Urinary bladder (tissue), 4 donors: Measurements from ENCODE around the gene SGCE. TPM values are rescaled to one million over a fixed set of nuclear protein-coding genes. Genes with fewer than 3 reads are reported as not detected.
"Not testable (repeated sequence)": the region's sequence is repeated elsewhere in the genome, so short reads cannot be mapped to it uniquely, and the experiment has no call there.

Experiments
- DNase-seq: peaks from one replicate; pipeline ENCODE4 v3.0.0-alpha.2; 2015; ENCODE audit errors: extremely low spot score
- H3K27ac ChIP-seq: one replicate; pipeline ENCODE4 v1.5.1; 2013; ENCODE audit warnings: low read depth, mild to moderate bottlenecking, moderate library complexity
- H3K36me3 ChIP-seq: one replicate; pipeline ENCODE4 v1.6.1; 2013; ENCODE audit warnings: mild to moderate bottlenecking, moderate library complexity; ENCODE audit not compliant: insufficient read depth
- H3K4me1 ChIP-seq: one replicate; pipeline ENCODE4 v1.6.1; 2013; ENCODE audit warnings: mild to moderate bottlenecking, moderate library complexity; ENCODE audit not compliant: insufficient read depth
- H3K4me3 ChIP-seq: one replicate; pipeline ENCODE4 v1.5.1; 2013; ENCODE audit warnings: low read depth, low read length
- WGBS: extraction: QIAGEN DNeasy Blood & Tissue Kit; methylation state at CpG from one replicate; pipeline ENCODE4 v1.1.7; 2013; 5-methylcytosine and 5-hydroxymethylcytosine counted together
- polyA plus RNA-seq: library from polyadenylated mRNA; stranded (reverse); fragments of 200-250 nt; gene quantifications from one replicate; pipeline ENCODE4 v1.2.3, GENCODE V29; 2013
- total RNA-seq: library from RNA; depleted of rRNA; stranded (reverse); fragments of >200 nt; gene quantifications from one replicate; pipeline ENCODE4 v1.2.3, GENCODE V29; 2014
- donor health status: healthy with polysubstance abuse.
- donor health status: healthy.

SGCE gene, protein sequence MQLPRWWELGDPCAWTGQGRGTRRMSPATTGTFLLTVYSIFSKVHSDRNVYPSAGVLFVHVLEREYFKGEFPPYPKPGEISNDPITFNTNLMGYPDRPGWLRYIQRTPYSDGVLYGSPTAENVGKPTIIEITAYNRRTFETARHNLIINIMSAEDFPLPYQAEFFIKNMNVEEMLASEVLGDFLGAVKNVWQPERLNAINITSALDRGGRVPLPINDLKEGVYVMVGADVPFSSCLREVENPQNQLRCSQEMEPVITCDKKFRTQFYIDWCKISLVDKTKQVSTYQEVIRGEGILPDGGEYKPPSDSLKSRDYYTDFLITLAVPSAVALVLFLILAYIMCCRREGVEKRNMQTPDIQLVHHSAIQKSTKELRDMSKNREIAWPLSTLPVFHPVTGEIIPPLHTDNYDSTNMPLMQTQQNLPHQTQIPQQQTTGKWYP
- total RNA-seq, result 201 TPM
- polyA plus RNA-seq, result 85.3 TPM

GRCh38 chr7:94655848-94656657, at the start of gene SGCE:
Gene SGCE, minus strand, starts transcription at chr7:94656133. Its CDS starts 35 bp downstream, at chr7:94656098.
- H3K36me3 ChIP-seq, result no peaks in the 10 kb centered on the region
- peak within 1 kb of the TSS; percentile 75 for H3K27ac ChIP-seq
- WGBS, result 21% methylated on average over 62 of the region's 63 CpGs
- peak within 1 kb of the TSS; percentile 65 for H3K4me3 ChIP-seq
- DNase-seq, result no peak
- H3K4me1 ChIP-seq, result no peaks in the 10 kb centered on the region

- H3K27ac ChIP-seq, H3K4me1 ChIP-seq, H3K36me3 ChIP-seq, H3K4me3 ChIP-seq, DNase-seq: not testable (repeated sequence)
- WGBS, result 97% methylated on average over 39 of the region's 39 CpGs
These were observed 49.5 kb upstream of the SGCE start for GRCh38 chr7:94705155-94706021.

DNA sequence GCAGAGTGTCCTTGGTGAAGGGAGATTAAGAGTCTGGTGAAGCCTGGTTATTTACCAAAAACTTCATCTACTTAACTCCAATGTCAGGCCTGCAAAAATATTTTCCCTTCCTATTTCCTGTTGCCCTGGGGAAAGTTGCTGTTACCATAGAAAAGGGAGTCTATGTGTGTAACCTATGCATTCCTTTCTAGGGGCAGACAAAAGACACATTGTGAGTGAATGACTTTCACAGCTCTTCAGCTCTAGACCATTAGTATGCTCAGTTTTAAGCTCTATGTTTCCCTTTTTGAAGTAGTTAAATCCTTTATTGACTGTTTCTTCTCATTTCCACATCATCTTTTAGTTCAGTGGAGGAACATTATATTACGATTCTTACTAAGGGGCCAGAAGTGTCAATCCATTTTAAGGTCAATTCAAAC, 45.6 kb upstream of the SGCE start:
- no peaks in the 10 kb centered on the region for H3K4me1 ChIP-seq
- no peak overlapping the region for H3K27ac ChIP-seq
- 87% methylated on average over 1 of the region's 1 CpG for WGBS
- DNase-seq, result peak; percentile 45
- H3K36me3 ChIP-seq, result no peaks in the 10 kb centered on the region
- H3K4me3 ChIP-seq, result no peak overlapping the region

GRCh38 chr7:94700926-94701554, 45.1 kb upstream of the SGCE start:
- DNase-seq, result no peak
- no peaks in the 10 kb centered on the region for H3K36me3 ChIP-seq
- no peaks in the 10 kb centered on the region for H3K4me1 ChIP-seq
- H3K27ac ChIP-seq, result no peak overlapping the region
- H3K4me3 ChIP-seq, result no peak overlapping the region

DNA sequence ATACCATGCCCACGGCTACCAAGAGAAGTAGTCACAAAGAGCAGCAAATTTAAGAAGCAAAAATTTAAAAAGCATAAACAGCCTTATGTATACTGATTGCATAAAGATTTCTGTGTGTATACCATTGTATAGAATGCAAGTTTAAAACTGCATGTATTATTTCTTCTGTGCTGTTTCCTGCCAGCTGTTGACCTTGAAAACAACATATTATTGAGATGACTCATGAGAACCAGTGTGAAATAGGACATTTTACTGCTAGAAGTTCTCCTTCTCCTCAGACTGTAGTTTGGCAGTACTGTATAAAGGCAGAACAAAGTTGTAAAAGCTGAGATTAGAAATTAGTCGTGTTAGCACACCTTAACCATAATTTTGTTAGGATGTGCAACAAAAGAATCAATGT, 42.3 kb upstream of the SGCE start:
- DNase-seq, result peak; percentile 48
- 45% methylated on average over 2 of the region's 2 CpGs for WGBS
- no peak overlapping the region for H3K27ac ChIP-seq

GRCh38 chr7:94697035-94697974, 41.4 kb upstream of the SGCE start:
- Histone ChIP-seq H3K4me3 (no peak overlapping the region), H3K4me1 (no peaks in the 10 kb centered on the region), H3K36me3 (no peaks in the 10 kb centered on the region), H3K27ac (no peak overlapping the region)
- DNase-seq, result peak; percentile 21
- 60% methylated on average over 1 of the region's 1 CpG for WGBS

More for the DNA sequence above, 42.3 kb upstream of the SGCE start:
- no peaks in the 10 kb centered on the region for H3K4me1 ChIP-seq
- no peaks in the 10 kb centered on the region for H3K36me3 ChIP-seq
- no peak overlapping the region for H3K4me3 ChIP-seq

- 70% methylated on average over 2 of the region's 2 CpGs for WGBS
- Histone ChIP-seq H3K4me3 (no peak overlapping the region), H3K27ac (no peak overlapping the region), H3K36me3 (no peaks in the 10 kb centered on the region), H3K4me1 (no peaks in the 10 kb centered on the region)
- DNase-seq, result no peak
These were observed 31.9 kb upstream of the SGCE start for GRCh38 chr7:94687810-94688209.

GRCh38 chr7:94687076-94687475, 31.1 kb upstream of the SGCE start:
- Histone ChIP-seq H3K4me1 (no peaks in the 10 kb centered on the region), H3K4me3 (no peak overlapping the region), H3K27ac (no peak overlapping the region), H3K36me3 (no peaks in the 10 kb centered on the region)
- DNase-seq, result no peak
- 40% methylated on average over 2 of the region's 2 CpGs for WGBS

DNA sequence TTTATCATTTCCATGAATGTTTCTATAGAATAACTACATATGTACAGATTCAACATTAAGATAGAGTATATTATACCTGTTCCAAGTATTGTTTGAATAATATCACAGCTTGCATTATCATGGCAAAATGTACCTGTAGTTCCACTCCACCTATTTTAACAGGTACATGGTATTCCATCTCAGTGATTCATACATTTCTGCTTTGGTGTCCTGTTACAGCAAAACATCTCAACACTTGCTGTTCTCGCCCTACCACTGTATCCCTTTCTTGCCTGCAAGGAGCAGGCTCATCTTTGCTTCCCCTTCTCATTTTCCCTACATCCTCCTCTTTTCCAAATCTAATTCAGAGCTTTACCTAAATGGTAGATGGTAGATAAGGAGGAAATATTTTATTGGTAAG, 27.1 kb upstream of the SGCE start:
- Histone ChIP-seq H3K4me1 (no peaks in the 10 kb centered on the region), H3K4me3 (no peak overlapping the region), H3K27ac (no peak overlapping the region), H3K36me3 (peaks cover 2% of the 10 kb centered on the region)
- 94% methylated on average over 1 of the region's 1 CpG for WGBS
- no peak for DNase-seq

- Histone ChIP-seq H3K36me3 (peaks cover 2% of the 10 kb centered on the region), H3K4me1 (no peaks in the 10 kb centered on the region), H3K27ac (no peak overlapping the region), H3K4me3 (no peak overlapping the region)
- DNase-seq, result no peak
- 86% methylated on average over 1 of the region's 1 CpG for WGBS
These were observed 23.4 kb upstream of the SGCE start for GRCh38 chr7:94679358-94679757.

GRCh38 chr7:94676431-94676830, 20.5 kb upstream of the SGCE start:
- Histone ChIP-seq H3K4me1 (no peaks in the 10 kb centered on the region), H3K27ac (no peak overlapping the region), H3K4me3 (no peak overlapping the region), H3K36me3 (peaks cover under 1% of the 10 kb centered on the region)
- no peak for DNase-seq
- 83% methylated on average over 3 of the region's 3 CpGs for WGBS

DNA sequence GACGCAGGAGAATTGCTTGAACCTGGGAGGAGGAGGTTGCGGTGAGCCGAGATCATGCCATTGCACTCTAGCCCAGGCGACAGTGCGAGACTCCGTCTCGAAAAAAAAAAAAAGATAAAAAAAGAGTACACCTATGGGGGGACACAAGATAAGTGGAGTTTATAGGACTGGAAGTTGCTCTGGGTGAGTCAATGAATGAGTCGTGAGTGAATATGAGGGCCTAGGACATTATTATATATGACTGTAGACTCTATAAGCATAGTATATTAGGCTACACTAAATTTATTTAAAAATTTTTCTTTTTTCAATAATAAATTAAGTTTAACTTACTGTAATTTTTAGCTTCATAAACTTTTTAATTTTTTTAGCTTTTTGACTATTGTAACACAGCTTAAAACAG, 19.4 kb upstream of the SGCE start:
- DNase-seq, result no peak
- Histone ChIP-seq H3K4me3 (no peak overlapping the region), H3K36me3 (no peaks in the 10 kb centered on the region)

More for the DNA sequence above, 19.4 kb upstream of the SGCE start:
- no peak overlapping the region for H3K27ac ChIP-seq
- 97% methylated on average over 8 of the region's 8 CpGs for WGBS
- no peaks in the 10 kb centered on the region for H3K4me1 ChIP-seq
